ENCODE results near the gene CDK5RAP2. TPM values are rescaled to one million over a fixed set of nuclear protein-coding genes. Genes with fewer than 3 reads are reported as not detected.

Gene CDK5RAP2
- total and polyA plus RNA-seq, 2 donors (not counting 1 experiment from before 2014, with no cell fraction given): 17.7 to 48.6 TPM

GRCh38 chr9:120536949-120537640 is 42.9 kb downstream of the CDK5RAP2 start:
- DNase-seq (ENCODE audit: low read depth in 2 of 2): no peak
- TF ChIP-seq EZH2 (IDR thresholded peaks at IDR 0.05; ENCODE audit: low read length, missing control alignments) (no peak), CTCF (conservative IDR thresholded peaks at IDR 0.05 in 1 of 2, IDR thresholded peaks at IDR 0.05 in 1 of 2; ENCODE audit: low read depth in 1 of 2, low read length in 2 of 2) (no peak)
- Histone ChIP-seq H3K79me2 (ENCODE audit: control insufficient read depth, insufficient read depth, low read length) (no peaks in the 10 kb centered on the region), H3K9me3 (ENCODE audit: control insufficient read depth, insufficient read depth, low read depth, low read length) (no peaks in the 10 kb centered on the region), H3K4me1 (ENCODE audit: control insufficient read depth, extremely low read depth, insufficient read depth, low read length) (no peaks in the 10 kb centered on the region), H3K27ac (ENCODE audit: insufficient read depth, low read length) (no peak overlapping the region), H4K20me1 (ENCODE audit: control insufficient read depth, extremely low read depth, insufficient read depth, low read length) (no peaks in the 10 kb centered on the region), H3K4me3 (replicated peaks in 1 of 4; ENCODE audit: control extremely low read depth in 1 of 4, insufficient read depth in 1 of 4, low read depth in 3 of 4, low read length in 4 of 4) (no peak overlapping the region), H3K27me3 (ENCODE audit: control insufficient read depth, insufficient read depth, low read length) (no peaks in the 10 kb centered on the region), H3K9ac (ENCODE audit: insufficient read depth, low read length) (no peak overlapping the region), H3K36me3 (ENCODE audit: control insufficient read depth, insufficient read depth, low read length) (no peaks in the 10 kb centered on the region), H2AFZ (ENCODE audit: low read length) (no peak overlapping the region), H3K4me2 (ENCODE audit: extremely low read depth, insufficient read depth, low read length) (no peak overlapping the region)

- Histone ChIP-seq H4K20me1 (ENCODE audit: control insufficient read depth, extremely low read depth, insufficient read depth, low read length) (no peaks in the 10 kb centered on the region), H3K4me2 (ENCODE audit: extremely low read depth, insufficient read depth, low read length) (no peak overlapping the region), H3K4me1 (ENCODE audit: control insufficient read depth, extremely low read depth, insufficient read depth, low read length) (no peaks in the 10 kb centered on the region), H3K79me2 (ENCODE audit: control insufficient read depth, insufficient read depth, low read length) (no peaks in the 10 kb centered on the region), H3K9me3 (ENCODE audit: control insufficient read depth, insufficient read depth, low read depth, low read length) (no peaks in the 10 kb centered on the region), H2AFZ (ENCODE audit: low read length) (no peak overlapping the region), H3K27ac (ENCODE audit: insufficient read depth, low read length) (no peak overlapping the region), H3K9ac (ENCODE audit: insufficient read depth, low read length) (no peak overlapping the region), H3K4me3 (replicated peaks in 1 of 4; ENCODE audit: control extremely low read depth in 1 of 4, insufficient read depth in 1 of 4, low read depth in 3 of 4, low read length in 4 of 4) (no peak overlapping the region), H3K36me3 (ENCODE audit: control insufficient read depth, insufficient read depth, low read length) (no peaks in the 10 kb centered on the region), H3K27me3 (ENCODE audit: control insufficient read depth, insufficient read depth, low read length) (no peaks in the 10 kb centered on the region)
- TF ChIP-seq EZH2 (IDR thresholded peaks at IDR 0.05; ENCODE audit: low read length, missing control alignments) (no peak), CTCF (conservative IDR thresholded peaks at IDR 0.05 in 1 of 2, IDR thresholded peaks at IDR 0.05 in 1 of 2; ENCODE audit: low read depth in 1 of 2, low read length in 2 of 2) (no peak)
- DNase-seq (ENCODE audit: low read depth in 2 of 2): no peak
These were observed 43.9 kb downstream of the CDK5RAP2 start for GRCh38 chr9:120536094-120536493.

- Histone ChIP-seq H3K4me2 (ENCODE audit: extremely low read depth, insufficient read depth, low read length) (no peak overlapping the region), H3K9me3 (ENCODE audit: control insufficient read depth, insufficient read depth, low read depth, low read length) (no peaks in the 10 kb centered on the region), H3K27me3 (ENCODE audit: control insufficient read depth, insufficient read depth, low read length) (no peaks in the 10 kb centered on the region), H2AFZ (ENCODE audit: low read length) (no peak overlapping the region), H3K36me3 (ENCODE audit: control insufficient read depth, insufficient read depth, low read length) (peaks cover 2% of the 10 kb centered on the region), H3K4me1 (ENCODE audit: control insufficient read depth, extremely low read depth, insufficient read depth, low read length) (no peaks in the 10 kb centered on the region), H3K27ac (ENCODE audit: insufficient read depth, low read length) (no peak overlapping the region), H3K79me2 (ENCODE audit: control insufficient read depth, insufficient read depth, low read length) (no peaks in the 10 kb centered on the region), H3K9ac (ENCODE audit: insufficient read depth, low read length) (no peak overlapping the region), H3K4me3 (replicated peaks in 1 of 4; ENCODE audit: control extremely low read depth in 1 of 4, insufficient read depth in 1 of 4, low read depth in 3 of 4, low read length in 4 of 4) (no peak overlapping the region), H4K20me1 (ENCODE audit: control insufficient read depth, extremely low read depth, insufficient read depth, low read length) (no peaks in the 10 kb centered on the region)
- TF ChIP-seq EZH2 (IDR thresholded peaks at IDR 0.05; ENCODE audit: low read length, missing control alignments) (no peak), CTCF (conservative IDR thresholded peaks at IDR 0.05 in 1 of 2, IDR thresholded peaks at IDR 0.05 in 1 of 2; ENCODE audit: low read depth in 1 of 2, low read length in 2 of 2) (no peak)
- no peak for DNase-seq (ENCODE audit: low read depth in 2 of 2)
These were observed 45.7 kb downstream of the CDK5RAP2 start for GRCh38 chr9:120534266-120534665.

Data from fibroblast of lung (primary cell).